CD14-positive monocyte (primary cell): ENCODE data around the gene UBXN1. TPM values are rescaled to one million over a fixed set of nuclear protein-coding genes. Genes with fewer than 3 reads are reported as not detected.
"Not testable (repeated sequence)": the region's sequence is repeated elsewhere in the genome, so short reads cannot be mapped to it uniquely, and the experiment has no call there.

Experiments used
- DNase-seq, 3 donors: peaks; one replicate each; pipeline ENCODE4 v3.0.0-alpha.2; 2011 to 2022
- H2AFZ ChIP-seq: 2 replicates; pipeline ENCODE4 v1.6.0; 2012; ENCODE audit warnings: mild to moderate bottlenecking, low read depth, low read length, inconsistent platforms; ENCODE audit not compliant: insufficient read depth, poor library complexity, severe bottlenecking
- H3K27ac ChIP-seq, 2 donors: 1 replicate in 1 of 2; 2 replicates in 1 of 2; pipeline ENCODE4 v1.5.1; 2012 to 2013; ENCODE audit warnings: low read length in 2 of 2, control low read depth in 1 of 2, inconsistent platforms in 1 of 2, low read depth in 1 of 2, mild to moderate bottlenecking in 1 of 2
- H3K27me3 ChIP-seq, 2 donors: one replicate each; pipeline versions ENCODE4 v1.6.0 to v1.6.1; 2011 to 2013; ENCODE audit warnings: low read length in 2 of 2; ENCODE audit not compliant: control insufficient read depth in 2 of 2, insufficient read depth in 2 of 2
- H3K36me3 ChIP-seq, 2 donors: replicated peaks in 1 of 2; 1 replicate in 1 of 2; 2 replicates in 1 of 2; pipeline versions ENCODE4 v1.5.1 to v1.6.1; 2012 to 2013; ENCODE audit warnings: low read length in 2 of 2, control low read depth in 1 of 2, inconsistent platforms in 1 of 2, mild to moderate bottlenecking in 1 of 2; ENCODE audit not compliant: insufficient read depth in 2 of 2, control insufficient read depth in 1 of 2
- H3K4me1 ChIP-seq, 2 donors: 1 replicate in 1 of 2; 2 replicates in 1 of 2; pipeline versions ENCODE4 v1.5.1 to v1.6.1; 2012 to 2013; ENCODE audit warnings: low read length in 2 of 2, control low read depth in 1 of 2, inconsistent platforms in 1 of 2, mild to moderate bottlenecking in 1 of 2, moderate library complexity in 1 of 2; ENCODE audit not compliant: insufficient read depth in 2 of 2, control insufficient read depth in 1 of 2
- H3K4me2 ChIP-seq: replicated peaks from 2 replicates; pipeline ENCODE3; 2012; ENCODE audit warnings: low read length, moderate library complexity, mild to moderate bottlenecking; ENCODE audit not compliant: poor library complexity, severe bottlenecking; ENCODE audit errors: extremely low read depth
- H3K4me3 ChIP-seq, 3 experiments: fragments of 200-600 bp in 1 of 3; sonication (generic) in 1 of 3; replicated peaks in 1 of 3; 1 replicate in 2 of 3; 2 replicates in 1 of 3; pipeline ENCODE4 v1.5.1; 2011 to 2013; ENCODE audit warnings: low read length in 3 of 3, mild to moderate bottlenecking in 3 of 3, control low read depth in 2 of 3, low read depth in 2 of 3, inconsistent platforms in 1 of 3, moderate library complexity in 1 of 3
- H3K79me2 ChIP-seq: 2 replicates; pipeline ENCODE4 v1.6.0; 2012; ENCODE audit warnings: mild to moderate bottlenecking, control low read depth, inconsistent platforms, low read length, moderate library complexity; ENCODE audit not compliant: insufficient read depth
- H3K9ac ChIP-seq: 2 replicates; pipeline ENCODE4 v1.6.0; 2017; ENCODE audit warnings: low read length, mild to moderate bottlenecking; ENCODE audit not compliant: insufficient read depth, poor library complexity, severe bottlenecking
- H3K9me3 ChIP-seq, 2 donors: replicated peaks in 1 of 2; 1 replicate in 1 of 2; 2 replicates in 1 of 2; pipeline versions ENCODE4 v1.5.1 to v1.6.1; 2012 to 2013; ENCODE audit warnings: low read length in 2 of 2, control low read depth in 1 of 2; ENCODE audit not compliant: control insufficient read depth in 1 of 2, insufficient read depth in 1 of 2
- H4K20me1 ChIP-seq: 2 replicates; pipeline ENCODE4 v1.6.0; 2012; ENCODE audit warnings: mild to moderate bottlenecking, low read length, control low read depth, moderate library complexity; ENCODE audit not compliant: insufficient read depth
- H3K27ac Mint-ChIP-seq, 7 donors: one replicate each; pipeline ENCODE4 v1.8.0; 2020; ENCODE audit warnings: mild to moderate bottlenecking in 7 of 7, mixed read lengths in 7 of 7, moderate library complexity in 6 of 7, inconsistent platforms in 2 of 7
- H3K27me3 Mint-ChIP-seq, 3 donors: one replicate each; pipeline ENCODE4 v1.8.0; 2021 to 2022; ENCODE audit warnings: low read depth in 3 of 3, mild to moderate bottlenecking in 3 of 3, mixed read lengths in 3 of 3, moderate library complexity in 3 of 3, inconsistent platforms in 1 of 3
- H3K36me3 Mint-ChIP-seq, 2 donors: one replicate each; pipeline ENCODE4 v1.8.0; 2020; ENCODE audit warnings: mixed read lengths in 2 of 2, inconsistent platforms in 1 of 2, mild to moderate bottlenecking in 1 of 2
- H3K4me1 Mint-ChIP-seq: one replicate; pipeline ENCODE4 v1.8.0; 2020; ENCODE audit warnings: mild to moderate bottlenecking, mixed read lengths
- H3K4me3 Mint-ChIP-seq, 2 donors: one replicate each; pipeline ENCODE4 v1.8.0; 2020; ENCODE audit warnings: mild to moderate bottlenecking in 2 of 2, mixed read lengths in 2 of 2, moderate library complexity in 1 of 2
- H3K9me3 Mint-ChIP-seq, 7 donors: one replicate each; pipeline ENCODE4 v1.8.0; 2020 to 2022; ENCODE audit warnings: mixed read lengths in 7 of 7, mild to moderate bottlenecking in 6 of 7, moderate library complexity in 6 of 7, inconsistent platforms in 2 of 7
- CTCF ChIP-seq: fragments of 200-600 bp; IDR thresholded peaks from one replicate; pipeline ENCODE4 v1.8.0; 2022; ENCODE audit warnings: antibody characterized with exemption, mild to moderate bottlenecking
- WGBS: methylation state at CpG from one replicate; pipeline ENCODE4 v1.1.5; 2013; ENCODE audit warnings: missing lambda C conversion rate; ENCODE audit not compliant: insufficient coverage; 5-methylcytosine and 5-hydroxymethylcytosine counted together
- intact Hi-C, 2 donors: fragments of 100-400 bp; cut with micrococcal nuclease; formaldehyde crosslinking; loops; one replicate each; pipeline versions ENCODE4 v1.15.0 to v1.15.1; 2023
- polyA plus RNA-seq, 3 donors: library from polyadenylated mRNA; depleted of rRNA in 1 of 3; unstranded in 2 of 3; stranded (reverse) in 1 of 3; fragments of 300-500 nt in 2 of 3; fragments of >200 nt in 1 of 3; fragmentation: Illumina TruSeq in 2 of 3; gene quantifications; 1 replicate in 2 of 3; 2 replicates in 1 of 3; pipeline ENCODE4 v1.2.3, GENCODE V29; 2012 to 2021

The UBXN1 gene
- polyA plus RNA-seq, 3 donors = 93.9 to 147 (median 106) TPM

GRCh38 chr11:62702246-62702645 is 23.4 kb upstream of the UBXN1 start:
- Histone ChIP-seq H3K4me2 (peak overlapping the region; percentile 46), H3K27ac (peak overlapping the region; percentile 67 to 86), H3K4me3 (peak overlapping the region in 1 of 3 experiments; percentile 49), H3K27me3 (no peaks in the 10 kb centered on the region), H3K9me3 (no peaks in the 10 kb centered on the region), H2AFZ (peak overlapping the region; percentile 37), H4K20me1 (no peaks in the 10 kb centered on the region), H3K4me1 (peaks cover 49 to 55% of the 10 kb centered on the region in 2 donors), H3K79me2 (peaks cover 10% of the 10 kb centered on the region), H3K9ac (no peak overlapping the region), H3K36me3 (peaks cover 0 to 11% of the 10 kb centered on the region in 2 donors)
- Mint-ChIP-seq H3K27me3 (peaks cover 0 to 3% (median 1%) of the 10 kb centered on the region in 3 donors), H3K4me1 (peaks cover 37% of the 10 kb centered on the region), H3K27ac (peak overlapping the region; percentile 85 to 95 (median 91)), H3K9me3 (peaks cover 0 to 3% (median 0%) of the 10 kb centered on the region in 7 donors), H3K4me3 (no peak overlapping the region), H3K36me3 (peaks cover 18 to 24% of the 10 kb centered on the region in 2 donors)
- 0% methylated on average over 3 of the region's 11 CpGs for WGBS
- intact Hi-C loops = loop anchor here (10.0 kb wide), 1 partner anchor 107 kb away; the partner anchor contains the start of gene TUT1 (in 2 of the 2)
- peak; percentile 77 to 92 (median 86) for DNase-seq
- TF ChIP-seq CTCF = no peak

- intact Hi-C loops = loop anchor here in 1 of 2 donors (10.0 kb wide), 1 partner anchor 300 kb away; no protein-coding TSS in a partner anchor
- Histone ChIP-seq H3K27ac (no peak overlapping the region), H3K4me1 (no peaks in the 10 kb centered on the region), H4K20me1 (no peaks in the 10 kb centered on the region), H3K79me2 (no peaks in the 10 kb centered on the region), H3K27me3 (no peaks in the 10 kb centered on the region), H3K36me3 (peaks cover 29 to 41% of the 10 kb centered on the region in 2 donors), H3K9me3 (no peaks in the 10 kb centered on the region), H3K9ac (no peak overlapping the region), H3K4me2 (no peak overlapping the region), H2AFZ (peak overlapping the region; percentile 20), H3K4me3 (no peak overlapping the region)
- peak; percentile 66 to 84 (median 79) for DNase-seq
- Mint-ChIP-seq H3K27me3 (peaks cover 0 to 4% (median 3%) of the 10 kb centered on the region in 3 donors), H3K4me3 (no peak overlapping the region), H3K9me3 (no peaks in the 10 kb centered on the region), H3K27ac (peak overlapping the region in 4 of 7 donors; percentile 3 to 40 (median 21)), H3K4me1 (peaks cover 3% of the 10 kb centered on the region), H3K36me3 (peaks cover 43 to 67% of the 10 kb centered on the region in 2 donors)
- peak; percentile 87 for TF ChIP-seq CTCF
- 64% methylated on average over 13 of the region's 14 CpGs for WGBS
These were observed 15.7 kb upstream of the UBXN1 start for GRCh38 chr11:62694455-62695167.

- not testable (repeated sequence) for H3K4me1 ChIP-seq, H4K20me1 ChIP-seq, H2AFZ ChIP-seq, DNase-seq, H3K4me3 Mint-ChIP-seq, H3K27ac ChIP-seq, H3K4me3 ChIP-seq, H3K4me1 Mint-ChIP-seq, H3K4me2 ChIP-seq, H3K9ac ChIP-seq, H3K79me2 ChIP-seq, H3K9me3 Mint-ChIP-seq, H3K27me3 ChIP-seq, H3K9me3 ChIP-seq, H3K27ac Mint-ChIP-seq
- Mint-ChIP-seq H3K36me3 (peaks cover 49 to 73% of the 10 kb centered on the region in 2 donors), H3K27me3 (peaks cover 8 to 11% (median 10%) of the 10 kb centered on the region in 3 donors)
- WGBS = no CpG with 5 or more reads among the region's 4 CpGs
- H3K36me3 ChIP-seq = peaks cover 29 to 41% of the 10 kb centered on the region in 2 donors
- intact Hi-C loops = loop anchor here in 1 of 2 donors (10.0 kb wide), 1 partner anchor 299 kb away; no protein-coding TSS in a partner anchor
These were observed 14.8 kb upstream of the UBXN1 start for GRCh38 chr11:62693624-62694023.
